ENCODE data around the gene PPP6R1.

- no peak for TF ChIP-seq CTCF (conservative IDR thresholded peaks at IDR 0.05; ENCODE audit: low read length)
- no peak for TF ChIP-seq EZH2phosphoT487 (IDR thresholded peaks at IDR 0.05; ENCODE audit: borderline replicate concordance, low read depth, low read length)
These were observed 2.0 kb downstream of the PPP6R1 start for GRCh38 chr19:55256562-55257460.

All from OCI-LY7 (cell line).